HG03571 (cell line): ENCODE data around the gene WDFY3.

Experiments used
- ATAC-seq: cut with Tn5 transposase; IDR thresholded peaks from one replicate; pipeline ENCODE4 v1.9.1; 2021; ENCODE audit not compliant: unreplicated experiment

Gene WDFY3

GRCh38 chr4:84948056-84948455 lies 18.4 kb downstream of the WDFY3 start:
- ATAC-seq: no peak

- ATAC-seq: no peak
Observed at GRCh38 chr4:84944947-84945346, 21.5 kb downstream of the WDFY3 start.

GRCh38 chr4:84940960-84941359 lies 25.5 kb downstream of the WDFY3 start:
- no peak for ATAC-seq

DNA sequence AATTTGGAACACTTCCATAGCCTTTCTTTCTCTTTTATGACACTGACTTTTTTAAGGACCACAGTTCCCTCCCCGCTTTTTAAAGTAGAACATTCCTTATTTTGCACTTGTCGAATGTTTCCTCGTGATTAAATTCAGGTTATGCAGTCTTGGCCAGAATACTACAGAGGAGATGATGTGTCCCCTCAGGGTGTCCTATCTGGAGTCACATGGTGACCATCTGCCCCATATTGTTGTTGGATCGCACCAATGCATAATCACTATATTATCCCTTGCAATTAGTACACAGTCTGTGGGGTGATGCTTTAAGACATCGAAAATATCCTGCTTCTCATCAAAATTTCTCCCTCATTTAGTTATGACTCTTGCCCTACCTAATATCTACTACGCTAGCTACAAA lies 27.4 kb downstream of the WDFY3 start:
- ATAC-seq: no peak

- no peak for ATAC-seq
Observed at GRCh38 chr4:84938316-84938715, 28.2 kb downstream of the WDFY3 start.

DNA sequence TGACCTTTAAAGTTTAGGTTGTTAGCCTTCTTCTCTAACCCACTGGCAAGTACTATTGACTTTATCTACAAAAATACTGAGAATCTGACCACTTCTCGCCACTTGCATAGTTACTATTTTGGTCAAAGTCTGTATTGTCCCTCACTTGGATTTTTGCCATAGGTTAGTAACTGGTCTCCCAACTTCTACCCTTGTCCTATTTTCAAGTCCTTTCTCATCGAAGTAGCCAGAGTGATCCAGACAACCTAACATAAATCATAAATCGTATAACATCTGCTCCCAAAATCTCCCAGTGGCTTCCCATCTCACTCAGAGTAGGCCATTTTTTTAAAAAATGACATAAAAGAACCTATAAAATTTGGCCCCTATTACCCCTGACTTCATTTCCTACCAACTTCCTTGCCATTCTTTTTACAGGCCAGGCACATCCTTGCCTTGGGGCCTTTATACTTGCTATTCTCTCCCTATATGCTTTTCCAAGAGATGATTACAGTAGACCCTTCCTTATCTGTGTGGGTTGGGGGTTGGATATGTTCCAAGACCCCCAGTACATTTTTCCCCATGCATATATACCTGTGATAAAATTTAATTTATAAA lies 29.0 kb downstream of the WDFY3 start:
- no peak for ATAC-seq

DNA sequence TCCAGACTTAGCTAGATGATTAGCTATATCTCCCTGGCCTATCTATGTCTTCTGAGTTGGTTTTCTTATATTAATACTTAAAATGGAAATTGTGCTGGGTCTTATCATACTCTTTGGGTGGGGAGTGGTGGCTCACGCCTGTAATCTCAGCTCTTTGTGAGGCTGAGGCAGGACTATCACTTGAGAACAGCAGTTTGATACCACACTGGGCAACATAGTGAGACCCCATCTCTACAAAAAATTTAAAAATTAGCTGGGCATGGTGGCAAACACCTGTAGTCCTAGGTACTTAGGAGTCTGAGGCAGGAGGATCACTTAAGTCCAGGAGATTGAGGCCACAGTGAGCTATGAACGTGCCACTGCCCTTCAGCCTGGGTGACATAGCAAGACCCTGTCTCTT lies 30.4 kb downstream of the WDFY3 start:
- no peak for ATAC-seq

DNA sequence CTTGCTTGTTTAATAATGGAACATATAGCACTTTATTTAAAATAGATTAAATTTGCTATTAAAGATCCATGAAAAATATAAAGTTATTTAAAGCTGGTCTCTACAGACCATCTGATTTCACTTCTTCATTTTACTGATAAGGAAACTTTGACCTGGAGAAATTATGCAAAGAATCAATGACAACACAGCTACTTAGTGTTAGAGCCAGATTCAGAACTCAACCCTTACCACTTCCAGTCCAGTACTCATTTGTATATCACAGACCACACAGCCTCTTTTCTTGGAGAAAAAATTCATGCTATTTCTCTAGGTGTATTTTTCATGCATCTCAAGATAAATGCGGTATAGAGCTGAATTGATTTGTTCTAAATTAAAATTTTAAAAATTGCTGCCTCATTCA lies 34.0 kb downstream of the WDFY3 start:
- no peak for ATAC-seq

DNA sequence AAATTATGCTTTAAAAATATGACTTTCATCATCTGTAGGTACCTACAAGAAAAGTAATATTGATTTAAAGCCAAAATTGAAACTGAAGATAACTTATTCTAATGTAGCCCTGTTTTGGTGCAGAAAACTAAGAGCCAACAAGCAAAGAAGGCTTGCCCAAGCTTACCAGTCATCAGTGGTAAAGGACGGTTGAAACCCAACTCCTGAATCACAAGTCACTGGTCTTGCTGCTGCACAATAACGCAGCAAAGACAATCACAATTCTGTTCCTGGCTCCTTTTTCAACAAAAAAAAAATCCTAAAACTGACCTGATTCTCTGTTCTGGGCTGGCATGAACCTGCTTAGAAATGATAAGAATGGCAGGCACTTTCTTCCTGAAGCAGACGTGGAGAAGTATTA lies 34.5 kb downstream of the WDFY3 start:
- no peak for ATAC-seq

DNA sequence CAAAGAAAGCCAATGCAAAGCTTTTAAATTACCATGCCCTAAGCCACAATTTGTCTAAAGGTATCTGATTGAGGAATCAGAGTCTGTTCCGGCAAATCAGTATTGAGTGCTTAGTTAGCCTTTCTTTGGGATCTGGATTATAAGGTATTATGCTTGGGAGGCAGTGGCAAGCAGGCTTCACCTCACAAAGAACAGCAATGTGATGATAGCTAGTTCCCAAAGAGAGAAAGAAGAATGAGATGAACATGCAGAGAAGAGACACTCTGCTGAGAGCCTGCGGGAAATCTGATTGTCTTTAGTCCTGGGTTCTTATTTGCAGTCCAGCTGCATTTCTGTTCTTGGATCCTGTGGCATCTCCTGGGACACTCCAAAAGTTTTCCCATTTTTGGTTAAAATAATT lies 35.2 kb downstream of the WDFY3 start:
- no peak for ATAC-seq

- no peak for ATAC-seq
Observed at GRCh38 chr4:84928089-84928488, 38.4 kb downstream of the WDFY3 start.

DNA sequence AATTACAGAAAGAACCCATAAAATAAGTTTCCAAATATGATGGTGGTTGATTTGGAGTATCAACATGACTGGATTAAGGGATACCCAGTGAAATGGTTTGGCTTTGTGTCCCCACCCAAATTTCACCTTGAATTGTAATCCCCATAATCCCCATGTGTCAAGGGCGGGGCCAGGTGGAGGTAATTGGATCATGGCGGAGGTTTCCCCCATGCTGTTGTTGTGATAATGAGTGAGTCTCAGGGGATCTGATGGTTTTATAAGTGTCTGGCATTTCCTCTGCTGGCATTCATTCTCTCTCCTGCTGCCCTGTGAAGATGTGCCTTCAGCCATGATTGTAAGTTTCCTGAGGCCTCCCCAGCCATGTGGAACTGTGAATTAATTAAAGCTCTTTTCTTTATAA lies 39.1 kb downstream of the WDFY3 start:
- ATAC-seq: no peak

DNA sequence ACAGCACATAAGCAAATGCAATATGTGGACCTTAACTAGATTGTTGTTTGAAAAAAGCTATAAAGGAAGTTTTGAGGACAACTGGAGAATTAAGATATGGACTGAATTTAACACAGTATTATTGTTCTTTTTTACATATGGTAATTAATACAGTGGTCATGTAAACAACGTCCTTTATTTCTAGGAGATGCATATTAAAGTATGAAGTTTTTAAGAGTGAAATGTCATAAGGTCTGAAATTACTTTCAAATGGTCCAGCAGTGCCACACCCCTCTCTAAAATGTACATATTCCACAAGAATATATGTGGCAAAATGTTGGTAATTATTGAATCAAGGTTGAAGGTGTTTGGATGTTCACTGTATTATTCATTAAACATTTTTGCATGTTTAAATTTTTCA lies 40.9 kb downstream of the WDFY3 start:
- ATAC-seq: no peak

GRCh38 chr4:84924434-84924833 lies 42.1 kb downstream of the WDFY3 start:
- no peak for ATAC-seq

- no peak for ATAC-seq
Observed at GRCh38 chr4:84920617-84921016, 45.9 kb downstream of the WDFY3 start.

- ATAC-seq: no peak
Observed at GRCh38 chr4:84917869-84918600, 48.5 kb downstream of the WDFY3 start.

DNA sequence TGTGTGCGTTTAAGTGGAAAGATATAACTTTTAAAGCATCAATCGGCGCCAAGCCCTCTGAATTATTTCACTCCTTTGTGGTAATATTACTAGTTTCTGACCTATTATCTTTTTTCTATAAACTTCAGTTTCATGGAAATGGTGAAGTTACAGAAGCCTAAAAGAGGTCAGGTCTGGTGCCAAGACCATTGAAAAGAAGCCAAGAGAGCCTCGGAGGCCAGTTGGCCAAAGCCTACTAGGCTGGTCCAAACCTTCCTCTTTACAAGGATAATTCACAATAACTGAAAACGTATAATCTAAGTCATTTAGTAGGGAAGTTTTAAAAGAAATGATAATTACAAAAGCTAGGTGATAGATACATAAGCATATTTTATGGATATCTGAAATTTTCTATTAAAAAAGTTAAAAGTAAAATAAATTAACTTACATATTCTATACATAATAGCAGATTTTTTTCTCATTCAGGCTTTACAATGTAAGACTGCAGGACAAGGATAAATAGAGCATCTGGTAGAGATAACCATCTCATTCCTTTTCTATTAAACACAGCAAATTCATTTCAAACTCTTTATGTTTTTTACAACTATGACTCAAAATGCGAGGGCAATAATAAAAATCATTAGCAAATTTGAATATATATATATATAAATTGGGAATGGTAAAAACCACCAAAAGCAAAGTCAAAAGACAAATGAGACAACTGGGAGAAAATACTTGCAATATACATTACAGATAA lies 49.2 kb downstream of the WDFY3 start:
- no peak for ATAC-seq

GRCh38 chr4:84916227-84916626 lies 50.3 kb downstream of the WDFY3 start:
- ATAC-seq: no peak

DNA sequence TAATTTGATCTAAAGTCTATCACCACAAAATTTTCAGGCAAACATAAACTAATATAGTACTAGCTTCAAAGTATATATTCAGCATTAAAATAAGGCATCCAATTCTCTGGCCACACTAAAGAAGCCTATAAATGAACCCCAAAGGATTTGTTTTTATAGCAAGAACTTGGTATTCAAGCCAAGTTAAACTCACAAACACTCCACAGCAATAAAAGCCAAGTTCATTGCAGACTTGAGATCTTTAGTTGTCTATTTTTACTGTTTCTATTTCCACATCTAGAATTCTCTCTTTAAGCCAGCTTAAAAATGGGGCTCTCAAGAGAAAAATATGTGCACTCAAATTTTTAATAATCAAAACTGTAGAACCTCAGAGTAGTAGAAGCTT lies 51.1 kb downstream of the WDFY3 start:
- no peak for ATAC-seq

DNA sequence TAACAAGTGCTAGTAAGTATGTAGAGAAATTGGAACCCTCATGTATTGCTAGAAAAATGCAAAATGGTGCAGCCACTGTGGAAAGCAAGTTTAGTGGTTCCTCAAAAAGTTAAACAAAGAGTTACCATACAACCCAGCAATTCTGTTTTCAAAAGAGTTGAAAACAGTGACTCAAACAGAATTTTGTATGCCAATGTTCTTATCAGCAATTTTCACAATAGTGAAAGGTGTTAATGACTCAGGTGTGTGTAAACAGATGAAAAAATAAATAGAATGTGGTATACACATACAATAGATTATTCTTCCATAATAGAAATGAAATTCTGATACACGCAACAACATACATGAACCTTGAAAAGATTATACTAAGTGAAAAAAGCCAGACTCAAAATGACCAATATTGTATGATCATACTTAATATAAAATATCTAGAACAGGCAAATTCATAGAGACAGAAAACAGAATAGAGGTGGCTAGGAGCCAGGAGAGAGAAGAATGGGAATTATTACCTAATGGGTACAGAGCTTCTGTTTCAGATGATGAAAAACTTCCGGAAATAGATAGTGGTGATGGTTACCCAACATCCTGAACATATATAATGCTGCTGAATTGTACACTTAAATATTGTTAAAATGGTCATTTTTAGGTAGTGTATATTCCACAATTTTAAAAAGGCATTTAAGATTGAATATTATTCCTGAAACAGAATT lies 51.6 kb downstream of the WDFY3 start:
- no peak for ATAC-seq

- no peak for ATAC-seq
Observed at GRCh38 chr4:84913176-84913575, 53.3 kb downstream of the WDFY3 start.

DNA sequence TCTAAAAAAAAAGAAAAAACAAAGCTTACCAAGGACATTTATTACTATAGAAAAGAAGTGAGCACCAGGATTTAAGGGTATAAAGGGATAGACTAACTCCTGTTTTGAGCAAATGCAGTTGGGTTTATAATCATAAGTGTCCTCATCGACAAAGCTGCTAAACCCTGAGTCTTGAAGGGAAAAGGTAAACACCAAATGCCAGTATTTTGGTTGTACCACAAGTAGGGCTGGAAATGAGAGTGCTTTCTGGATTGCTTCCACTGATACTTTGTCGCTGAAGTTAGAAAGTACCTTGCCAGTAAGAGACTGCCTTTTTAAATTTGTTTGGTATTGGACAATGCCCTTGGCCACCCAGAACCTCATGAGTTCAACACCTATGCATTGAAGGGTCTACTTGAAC lies 53.7 kb downstream of the WDFY3 start:
- ATAC-seq: no peak
